DMS114 treated with DMSO at 0.1 percent for 48 hours (cell line): ENCODE data around the gene FAM98C.
"Not testable (repeated sequence)": the region's sequence is repeated elsewhere in the genome, so short reads cannot be mapped to it uniquely, and the experiment has no call there.

ENCODE experiments used
- DNase-seq: peaks from one replicate; lab custom pipeline; 2025; ENCODE audit not compliant: unreplicated experiment; lab: John Stamatoyannopoulos, UW

FAM98C gene

GRCh38 chr19:38395381-38396114 lies 7.3 kb upstream of the FAM98C start:
- no peak for DNase-seq

DNA sequence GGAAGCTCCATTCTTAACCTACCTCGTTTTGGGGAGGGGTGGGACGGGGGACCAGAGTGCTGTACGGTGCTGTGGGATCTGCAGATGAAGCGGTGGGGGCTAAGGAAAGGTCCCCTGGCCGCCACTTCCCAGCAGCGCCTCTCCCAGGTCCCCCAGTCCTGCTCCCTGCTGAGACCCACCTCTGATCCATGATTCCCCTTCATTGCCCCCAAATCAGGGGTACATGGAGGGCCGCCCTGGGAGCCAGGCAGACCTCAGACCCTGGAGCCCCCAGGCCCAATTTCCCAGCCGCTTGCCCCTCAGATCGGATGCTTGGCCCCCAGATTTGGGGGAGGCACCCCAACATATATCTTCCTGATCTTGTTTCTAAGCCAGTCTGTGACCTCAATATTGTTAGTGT lies 3.8 kb upstream of the FAM98C start:
- DNase-seq, result no peak

DNA sequence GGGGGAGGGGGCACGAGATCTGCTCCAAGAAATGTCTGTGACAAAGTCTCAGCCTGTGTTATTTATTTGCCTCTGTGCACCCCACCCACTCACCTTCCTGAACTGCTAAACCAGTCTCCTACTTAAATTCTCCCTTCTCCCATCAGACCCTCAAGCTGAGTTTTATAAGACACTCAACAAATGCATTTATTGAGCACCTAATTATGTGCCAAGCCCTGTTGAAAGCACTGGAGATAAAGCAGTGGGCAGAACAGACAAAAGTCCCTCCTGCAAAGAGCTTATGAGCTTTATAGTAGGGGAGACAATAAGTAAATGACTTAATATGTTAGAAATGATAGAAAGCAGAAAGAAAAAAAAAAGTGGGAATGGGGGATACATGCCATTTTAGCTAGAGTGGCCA lies 3.4 kb upstream of the FAM98C start:
- DNase-seq, result no peak

DNA sequence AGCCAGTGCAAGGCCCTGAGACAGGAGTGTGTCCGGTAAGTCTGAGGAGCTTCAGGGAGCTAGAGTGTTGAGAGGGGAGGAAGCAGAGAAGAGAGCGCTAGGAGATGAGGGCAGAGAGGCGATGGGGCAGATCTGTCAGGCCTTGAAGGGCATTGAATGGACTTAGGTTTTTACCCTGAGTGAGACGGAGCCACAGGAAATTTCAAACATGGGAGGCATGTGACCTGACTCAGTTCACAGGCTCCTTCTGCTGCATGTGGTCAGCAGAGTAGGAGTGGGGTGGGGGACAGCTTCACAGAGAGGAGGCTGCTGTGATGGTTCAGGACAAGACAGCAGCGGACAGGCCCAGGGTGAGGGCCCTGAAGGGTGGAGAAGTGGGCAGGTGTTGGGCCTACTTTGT lies 2.5 kb upstream of the FAM98C start:
- no peak for DNase-seq

DNA sequence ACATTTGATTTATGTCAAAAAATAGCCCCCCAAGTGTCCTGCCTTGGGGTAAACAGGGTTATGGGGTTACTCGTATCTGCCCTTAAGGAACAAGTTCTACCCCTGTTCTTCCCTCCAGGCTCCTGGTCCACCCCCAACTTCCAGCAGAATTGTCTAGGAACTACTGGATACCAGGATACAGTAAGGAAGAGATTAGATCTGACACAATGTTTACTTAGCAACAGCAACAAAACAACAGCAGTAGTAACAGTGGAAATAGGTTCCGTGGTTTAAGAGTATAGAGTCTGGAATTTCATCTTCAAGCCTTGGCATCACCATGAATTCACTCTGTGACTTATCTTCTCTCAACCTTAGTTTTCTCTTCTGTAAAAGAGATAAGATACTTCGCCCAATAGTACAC lies 1.7 kb upstream of the FAM98C start:
- no peak for DNase-seq

- DNase-seq, result no peak
These were observed 298 bp upstream of the FAM98C start for GRCh38 chr19:38402623-38402966.

GRCh38 chr19:38404858-38405257 lies 2.0 kb downstream of the FAM98C start:
- DNase-seq, result no peak

GRCh38 chr19:38405276-38405675 lies 2.4 kb downstream of the FAM98C start:
- DNase-seq, result no peak

DNA sequence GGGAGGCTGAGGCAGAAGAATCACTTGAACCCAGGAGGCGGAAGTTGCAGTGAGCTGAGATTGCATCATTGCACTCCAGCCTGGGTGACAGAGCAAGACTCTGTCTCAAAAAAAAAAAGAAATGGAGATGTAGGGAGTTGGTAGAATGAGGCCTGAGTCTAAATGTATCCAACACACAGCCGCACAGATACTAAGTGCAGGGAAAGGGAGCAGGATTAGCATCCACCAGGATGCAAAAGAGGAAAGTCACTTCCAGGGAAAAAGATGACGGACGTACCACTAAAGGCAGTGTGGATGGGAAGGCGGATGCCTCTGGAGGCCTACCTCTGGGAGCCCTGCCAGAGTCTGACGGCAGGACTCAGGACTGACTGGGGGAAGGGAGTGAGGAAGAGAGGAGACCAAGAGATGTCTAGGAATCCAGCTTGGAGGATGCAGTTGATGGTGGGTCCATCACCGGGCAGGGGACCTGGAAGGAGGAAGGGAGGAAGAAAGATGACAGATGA lies 6.8 kb downstream of the FAM98C start:
- no peak for DNase-seq

DNA sequence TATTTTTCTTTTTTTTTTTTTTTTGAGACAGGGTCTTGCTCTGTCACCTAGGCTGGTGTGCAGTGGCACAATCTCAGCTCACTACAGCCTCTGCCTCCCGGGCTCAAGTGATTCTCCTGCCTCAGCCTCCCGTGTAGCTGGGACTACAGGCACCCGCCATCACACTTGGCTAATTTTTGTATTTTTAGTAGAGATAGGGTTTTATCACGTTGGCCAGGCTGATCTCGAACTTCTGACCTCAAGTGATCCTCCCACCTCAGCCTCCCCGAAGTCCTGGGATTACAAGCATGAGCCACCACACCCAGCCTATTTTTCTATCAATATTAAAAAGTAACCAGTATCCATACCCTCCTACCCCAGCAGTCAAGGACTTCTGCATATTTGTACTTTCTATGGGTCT lies 7.5 kb downstream of the FAM98C start:
- DNase-seq, result not testable (repeated sequence)

DNA sequence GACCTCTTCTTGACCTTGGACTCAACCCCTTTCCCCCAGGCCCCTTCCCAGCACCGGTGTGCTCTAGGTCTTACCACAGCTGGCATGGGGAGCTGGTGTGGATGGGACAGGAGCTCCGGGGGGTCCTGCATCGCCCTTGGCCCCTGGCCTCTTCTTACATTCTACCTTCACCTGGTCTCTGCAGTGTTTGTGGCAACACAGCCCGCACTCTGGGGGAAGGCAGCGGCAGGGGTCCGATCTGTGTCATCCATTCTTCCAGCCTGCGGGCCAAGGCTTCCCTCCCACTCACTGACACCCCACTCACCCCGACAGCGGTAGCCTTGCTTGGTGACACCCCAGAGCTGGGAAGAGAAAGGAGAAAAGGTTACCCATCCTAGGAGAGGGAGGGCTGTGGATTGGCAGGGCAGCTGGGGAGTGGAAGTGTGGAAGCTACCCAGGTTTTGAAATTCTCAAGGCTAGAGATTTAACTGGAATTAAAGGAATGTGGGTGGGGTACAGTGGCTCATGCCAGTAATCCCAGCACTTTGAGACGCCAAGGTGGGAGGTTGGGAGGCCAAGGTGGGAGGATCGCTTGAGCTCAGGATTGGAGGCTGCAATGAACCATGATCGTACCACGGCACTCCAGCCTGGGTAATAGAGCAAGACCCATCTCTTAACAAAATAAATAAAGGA lies 8.3 kb downstream of the FAM98C start:
- no peak for DNase-seq

- DNase-seq, result not testable (repeated sequence)
These were observed 9.0 kb downstream of the FAM98C start for GRCh38 chr19:38411898-38412297.

DNA sequence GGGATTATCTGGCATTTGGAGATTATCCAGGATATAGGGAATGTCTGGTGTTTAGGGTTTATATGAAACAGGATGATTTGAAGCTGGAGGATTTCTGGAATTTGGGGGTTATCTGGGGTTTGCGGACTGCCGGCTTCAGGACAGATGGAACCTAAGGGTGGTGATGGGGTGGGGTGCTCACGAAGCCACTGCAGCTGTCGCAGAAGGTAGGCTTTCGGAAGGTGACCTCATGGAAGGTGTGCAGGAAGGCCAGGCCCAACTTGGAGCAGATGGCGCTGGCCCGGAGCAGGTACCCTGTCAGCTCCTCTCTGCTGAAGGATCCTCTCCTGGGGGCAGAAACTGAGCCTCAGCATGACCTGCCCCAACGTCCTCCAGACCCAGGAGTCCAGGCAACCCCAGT lies 9.6 kb downstream of the FAM98C start:
- DNase-seq, result no peak

DNA sequence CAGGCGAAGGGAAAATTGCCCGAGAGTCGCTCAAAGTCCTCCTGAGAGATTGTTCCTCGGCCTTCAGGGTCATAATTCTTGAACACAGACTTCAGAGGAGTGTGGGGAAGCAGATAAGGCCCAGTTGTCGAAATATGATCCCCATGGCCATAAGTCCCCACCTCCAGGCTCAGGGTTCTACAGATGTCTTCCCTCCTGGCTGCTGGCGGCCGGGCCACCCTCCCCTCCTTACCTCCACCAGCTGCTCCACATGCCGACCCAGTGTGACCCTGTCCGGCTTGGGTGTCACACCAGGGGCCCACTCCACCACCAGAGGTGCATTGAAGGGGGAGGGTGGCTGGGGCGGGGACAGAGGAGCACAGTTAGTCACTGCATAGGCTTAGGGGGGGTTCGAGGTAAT lies 10.1 kb downstream of the FAM98C start:
- no peak for DNase-seq

DNA sequence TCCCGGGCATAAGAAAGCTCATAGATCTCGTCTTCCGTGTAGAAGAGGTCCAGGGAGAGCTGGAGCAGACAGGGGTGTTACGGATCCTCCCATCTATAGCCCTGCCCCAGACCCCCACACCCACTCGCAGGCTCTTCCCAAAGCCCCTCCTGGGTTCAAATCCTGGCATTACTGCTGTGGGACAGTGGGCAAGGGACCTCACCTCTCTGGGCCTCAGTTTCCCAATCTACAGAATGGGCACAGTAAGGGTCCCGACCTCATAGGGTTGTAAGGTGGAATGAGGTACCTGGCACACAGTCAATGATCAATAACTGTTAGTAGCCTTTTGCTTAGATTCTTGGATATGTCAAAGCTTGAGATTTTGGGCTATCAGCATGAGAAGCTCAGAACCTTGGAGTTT lies 10.5 kb downstream of the FAM98C start:
- DNase-seq, result no peak

- DNase-seq, result no peak
These were observed 14.3 kb downstream of the FAM98C start for GRCh38 chr19:38417146-38417543.

DNA sequence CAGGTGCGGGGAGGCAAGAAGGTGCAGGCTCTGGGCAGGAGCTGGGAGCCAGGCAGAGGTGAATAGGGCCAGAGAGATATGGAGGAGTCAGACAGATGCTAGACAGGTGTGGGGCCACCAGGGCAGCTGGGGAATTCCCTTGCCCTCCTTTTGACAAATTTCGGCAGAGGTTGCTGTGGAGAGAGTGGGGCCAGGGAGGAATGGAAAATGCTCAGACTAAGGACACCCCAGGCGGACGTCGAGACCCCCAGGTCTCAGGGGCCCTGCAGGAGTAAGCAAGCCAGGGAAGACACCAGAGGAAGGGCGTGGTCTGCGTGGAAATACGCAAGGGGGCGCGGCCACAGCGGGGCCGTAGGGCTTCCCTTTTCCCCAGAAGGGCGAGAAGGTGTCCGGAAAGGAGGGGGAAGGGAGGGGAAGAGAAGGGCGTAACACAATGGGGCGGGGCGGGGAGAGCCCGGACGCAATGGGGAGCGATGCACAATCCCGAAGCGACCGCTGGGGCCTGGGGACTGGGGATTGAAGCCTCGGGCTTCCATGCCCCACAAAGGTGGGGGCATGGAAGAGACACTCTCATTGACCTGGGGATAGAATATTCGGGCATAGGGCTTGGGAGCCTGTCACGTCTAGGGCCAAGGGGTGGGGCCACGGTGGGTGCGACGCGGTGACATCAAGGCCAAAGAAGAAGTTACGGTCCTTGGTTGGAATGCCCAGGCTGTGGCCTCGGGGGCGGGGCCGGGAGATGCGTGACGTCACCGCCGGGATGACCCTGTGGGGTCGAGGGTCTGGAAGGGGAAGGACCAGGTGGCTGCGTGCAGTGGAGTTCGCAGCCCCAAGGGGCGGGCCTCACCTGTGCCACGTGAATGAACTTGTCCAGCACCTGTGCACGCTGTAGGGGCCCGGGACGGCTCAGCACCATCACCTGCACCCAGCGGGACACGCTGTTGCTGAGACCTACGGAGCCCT lies 14.9 kb downstream of the FAM98C start:
- DNase-seq, result no peak

DNA sequence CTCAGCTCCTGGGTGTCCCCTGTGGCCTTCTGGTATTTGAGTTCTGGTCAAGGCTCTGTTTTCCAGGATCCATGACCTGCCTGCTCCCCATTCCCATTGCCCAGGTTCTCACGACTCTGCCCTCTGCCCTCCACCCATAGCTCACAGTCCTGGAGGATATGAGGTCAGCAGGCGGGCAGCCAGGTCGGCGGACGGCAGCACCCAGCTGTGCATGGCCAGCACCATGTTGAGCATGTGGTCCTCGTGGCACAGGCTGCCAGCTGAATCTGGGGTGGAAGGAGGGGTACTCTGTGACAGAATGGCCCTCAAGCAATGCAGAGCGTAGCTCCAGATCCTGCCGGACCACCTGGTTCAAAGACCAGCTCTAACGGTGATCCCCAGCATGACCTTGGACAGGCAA lies 18.0 kb downstream of the FAM98C start:
- no peak for DNase-seq

DNA sequence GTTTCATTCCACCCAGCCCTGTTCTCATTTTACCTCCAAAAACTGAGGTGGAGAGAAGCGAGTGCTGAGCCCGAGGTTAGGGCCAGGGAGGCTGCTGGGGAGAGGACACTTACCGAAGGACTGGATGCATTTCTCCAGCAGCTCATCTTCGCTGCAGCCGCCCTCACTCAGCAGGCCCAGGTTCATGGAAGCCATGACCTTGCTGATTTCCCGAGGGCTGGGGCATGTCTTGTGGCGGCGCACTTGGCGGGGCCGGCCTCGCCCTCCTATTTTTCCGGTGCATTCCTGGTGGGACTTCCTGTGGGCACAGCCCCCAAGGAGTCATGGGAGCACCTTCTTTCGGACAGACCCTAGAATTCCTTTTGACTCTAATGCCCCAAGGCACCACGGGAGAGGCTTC lies 19.0 kb downstream of the FAM98C start:
- DNase-seq, result no peak

DNA sequence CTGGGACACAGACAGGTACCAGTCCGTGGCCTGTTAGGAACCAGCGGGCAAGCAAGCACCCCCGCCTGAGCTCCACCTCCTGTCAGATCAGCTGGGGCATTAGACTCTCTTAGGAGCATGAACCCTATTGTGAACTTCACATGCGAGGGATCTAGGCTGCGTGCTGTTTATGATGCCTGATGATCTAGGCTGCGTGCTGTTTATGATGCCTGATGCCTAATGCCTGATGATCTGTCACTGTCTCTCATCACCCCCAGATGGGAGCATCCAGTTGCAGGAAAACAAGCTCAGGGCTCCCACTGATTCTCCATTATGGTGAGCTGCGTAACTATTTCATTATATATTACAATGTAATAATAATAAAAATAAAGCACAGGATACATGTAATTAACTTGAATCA lies 19.5 kb downstream of the FAM98C start:
- DNase-seq, result no peak

- DNase-seq, result no peak
These were observed 21.4 kb downstream of the FAM98C start for GRCh38 chr19:38424272-38424671.
